ENCODE results near the gene ZNF423.

- TF ChIP-seq SUZ12 (IDR thresholded peaks at IDR 0.05; ENCODE audit: extremely low read depth, insufficient read depth, insufficient read length) = no peak
- no peak for TF ChIP-seq YY1 (IDR thresholded peaks at IDR 0.05; ENCODE audit: insufficient read depth, insufficient read length)
Measured at GRCh38 chr16:49468611-49469310, 387.2 kb downstream of the ZNF423 start.
